ENCODE measurements around the gene SOX10.

SOX10 gene

DNA sequence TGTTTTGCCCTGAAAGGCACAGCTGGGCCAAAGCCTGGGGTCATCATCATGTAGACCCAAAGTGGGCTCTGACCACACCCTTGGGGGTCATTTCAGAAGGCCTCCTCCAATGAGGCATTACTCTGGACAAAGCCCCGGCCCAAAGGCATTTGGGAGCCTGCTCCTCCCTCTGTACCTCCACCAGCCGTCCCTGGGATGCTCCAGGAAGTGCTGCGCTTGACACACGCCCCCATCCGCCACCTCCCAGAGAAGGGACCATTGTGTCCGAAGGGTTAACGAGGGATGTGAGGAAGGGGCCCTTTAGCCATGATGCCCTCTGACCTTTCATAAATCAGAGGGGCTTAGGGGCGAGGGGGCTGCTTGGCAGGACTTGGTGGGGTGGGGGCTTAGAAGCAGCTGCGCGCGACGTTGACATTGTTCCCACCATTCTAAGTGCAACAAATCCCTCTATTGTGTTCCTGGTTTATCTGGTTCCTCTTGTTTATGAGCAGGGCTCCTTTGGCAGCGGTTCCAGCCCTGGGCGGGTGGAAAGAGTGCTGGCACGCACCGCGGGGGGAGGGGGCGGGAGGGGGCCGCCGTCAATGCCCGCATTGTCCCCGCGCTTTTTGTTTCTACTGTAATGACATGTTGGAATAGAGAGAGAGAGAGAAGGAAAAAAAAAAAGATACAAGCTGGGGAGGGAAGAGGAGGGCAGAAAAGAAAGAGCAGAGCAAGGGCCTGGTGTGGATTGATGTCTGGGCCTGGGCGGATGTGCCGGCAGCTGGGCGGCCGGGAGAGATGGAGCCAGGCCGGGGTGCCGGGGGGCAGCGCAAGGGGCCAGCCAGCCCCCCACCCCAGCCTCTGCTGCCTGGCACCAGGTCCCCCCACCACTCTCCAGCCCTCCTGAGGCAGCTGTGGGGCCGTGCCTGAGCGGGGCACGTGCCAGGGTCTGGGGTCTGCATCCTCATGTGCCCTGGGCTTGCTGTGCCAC, 32.1 kb upstream of the SOX10 start:
- H3K4me1 ChIP-seq (ENCODE audit: control insufficient read depth in 1 of 2, insufficient read depth in 2 of 2, low read length in 2 of 2) = peaks cover 7 to 13% of the 10 kb centered on the region in 2 donors
- H3K9me3 ChIP-seq (ENCODE audit: control insufficient read depth in 1 of 2, low read length in 2 of 2) = no peaks in the 10 kb centered on the region
- no peaks in the 10 kb centered on the region for H3K27me3 ChIP-seq (ENCODE audit: control insufficient read depth in 1 of 2, insufficient read depth in 2 of 2, low read length in 2 of 2)
- H3K27ac ChIP-seq (ENCODE audit: low read depth, low read length) = peak overlapping the region; percentile 20
- H3K36me3 ChIP-seq (ENCODE audit: control insufficient read depth in 1 of 2, insufficient read depth in 2 of 2, low read length in 2 of 2) = no peaks in the 10 kb centered on the region
- H3K9ac ChIP-seq (ENCODE audit: low read depth in 1 of 2, low read length in 2 of 2) = no peak overlapping the region
- peak overlapping the region; percentile 28 to 32 for H3K4me3 ChIP-seq (ENCODE audit: low read depth in 1 of 2, low read length in 2 of 2)

DNA sequence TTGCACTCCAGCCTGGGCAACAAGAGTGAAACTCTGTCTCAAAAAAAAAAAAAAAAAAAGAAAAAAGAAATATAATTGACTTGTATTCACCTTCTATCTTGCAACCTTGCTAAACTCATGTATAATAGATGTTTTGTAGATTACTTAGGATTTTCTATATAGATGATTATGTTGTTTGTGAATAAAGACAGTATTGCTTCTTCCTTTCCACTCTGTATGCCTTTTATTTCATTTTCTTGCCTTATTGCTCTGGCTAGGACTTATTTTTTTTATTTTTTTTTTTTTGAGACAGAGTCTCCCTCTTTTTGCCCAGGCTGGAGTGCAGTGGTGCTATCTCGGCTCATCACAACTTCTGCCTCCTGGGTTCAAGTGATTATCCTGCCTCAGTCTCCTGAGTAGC, 29.7 kb upstream of the SOX10 start:
- peaks cover 7 to 13% of the 10 kb centered on the region in 2 donors for H3K4me1 ChIP-seq (ENCODE audit: control insufficient read depth in 1 of 2, insufficient read depth in 2 of 2, low read length in 2 of 2)
- no peak overlapping the region for H3K27ac ChIP-seq (ENCODE audit: low read depth, low read length)
- no peaks in the 10 kb centered on the region for H3K36me3 ChIP-seq (ENCODE audit: control insufficient read depth in 1 of 2, insufficient read depth in 2 of 2, low read length in 2 of 2)
- no peak overlapping the region for H3K9ac ChIP-seq (ENCODE audit: low read depth in 1 of 2, low read length in 2 of 2)
- no peaks in the 10 kb centered on the region for H3K9me3 ChIP-seq (ENCODE audit: control insufficient read depth in 1 of 2, low read length in 2 of 2)
- no peaks in the 10 kb centered on the region for H3K27me3 ChIP-seq (ENCODE audit: control insufficient read depth in 1 of 2, insufficient read depth in 2 of 2, low read length in 2 of 2)
- H3K4me3 ChIP-seq (ENCODE audit: low read depth in 1 of 2, low read length in 2 of 2) = no peak overlapping the region

DNA sequence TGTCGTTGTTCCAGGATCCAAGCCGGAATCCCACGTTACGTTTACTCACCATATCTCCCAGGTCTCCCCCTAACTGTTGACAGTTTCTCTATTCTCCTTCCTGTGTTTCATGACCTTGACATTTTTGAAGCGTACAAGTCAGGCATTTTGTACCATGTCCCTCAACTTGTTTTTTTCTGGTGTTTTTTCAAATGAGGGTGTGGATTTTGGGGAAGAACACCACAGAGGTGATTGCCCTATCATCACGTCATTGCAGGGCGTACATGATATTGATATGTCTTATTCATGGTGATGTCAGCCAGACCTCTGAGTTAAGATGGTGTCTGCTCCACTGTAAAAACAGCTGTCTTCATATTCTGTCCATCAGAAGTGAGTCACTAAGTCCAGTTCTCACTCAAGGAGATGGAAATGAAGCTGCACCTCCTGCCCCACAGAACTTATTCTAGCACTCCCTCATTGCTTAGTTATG, 28.3 kb upstream of the SOX10 start:
- H3K36me3 ChIP-seq (ENCODE audit: control insufficient read depth in 1 of 2, insufficient read depth in 2 of 2, low read length in 2 of 2) = no peaks in the 10 kb centered on the region
- no peak overlapping the region for H3K27ac ChIP-seq (ENCODE audit: low read depth, low read length)
- H3K9ac ChIP-seq (ENCODE audit: low read depth in 1 of 2, low read length in 2 of 2) = no peak overlapping the region

DNA sequence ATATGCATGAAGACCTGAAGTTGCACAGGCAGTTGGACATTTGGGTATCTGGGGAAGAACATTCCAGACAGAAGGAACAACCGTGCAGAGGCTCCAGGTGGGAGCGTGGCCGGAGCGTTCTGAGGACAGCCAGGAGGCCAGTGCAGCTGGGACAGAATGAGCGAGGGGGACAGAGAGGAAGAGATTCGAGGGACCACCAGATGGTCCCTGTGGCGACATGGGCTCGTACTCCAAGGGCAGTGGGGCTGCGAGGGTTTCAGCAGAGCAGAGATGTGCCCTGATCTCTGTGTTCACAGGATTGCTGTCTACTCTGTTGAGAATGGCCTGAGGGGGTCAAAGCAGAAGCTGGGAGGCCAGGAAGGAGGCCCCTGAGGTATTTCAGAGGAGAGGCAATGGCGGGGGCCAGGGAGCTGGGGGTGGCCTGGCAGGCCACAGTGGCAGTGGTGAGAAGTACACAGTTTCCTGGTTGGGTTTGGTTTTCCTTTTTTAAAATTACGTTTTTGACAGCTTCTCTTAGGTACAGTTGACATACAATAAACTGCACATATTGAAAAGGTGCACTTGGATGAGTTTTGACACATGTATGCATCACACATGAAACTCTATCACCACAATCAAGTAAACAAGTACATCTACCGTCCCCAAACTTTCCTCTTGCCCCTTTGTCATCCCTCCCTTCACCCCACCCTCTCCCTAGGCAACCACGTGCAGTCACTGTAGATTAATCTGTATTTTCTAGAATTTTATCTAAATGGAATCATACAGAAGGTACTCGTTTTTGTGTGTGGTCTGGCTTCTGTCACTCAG, 24.8 kb upstream of the SOX10 start:
- H3K9ac ChIP-seq (ENCODE audit: low read depth in 1 of 2, low read length in 2 of 2) = no peak overlapping the region
- no peaks in the 10 kb centered on the region for H3K9me3 ChIP-seq (ENCODE audit: control insufficient read depth in 1 of 2, low read length in 2 of 2)
- no peak overlapping the region for H3K4me3 ChIP-seq (ENCODE audit: low read depth in 1 of 2, low read length in 2 of 2)
- no peaks in the 10 kb centered on the region for H3K27me3 ChIP-seq (ENCODE audit: control insufficient read depth in 1 of 2, insufficient read depth in 2 of 2, low read length in 2 of 2)
- no peaks in the 10 kb centered on the region for H3K4me1 ChIP-seq (ENCODE audit: control insufficient read depth in 1 of 2, insufficient read depth in 2 of 2, low read length in 2 of 2)
- no peak overlapping the region for H3K27ac ChIP-seq (ENCODE audit: low read depth, low read length)
- H3K36me3 ChIP-seq (ENCODE audit: control insufficient read depth in 1 of 2, insufficient read depth in 2 of 2, low read length in 2 of 2) = no peaks in the 10 kb centered on the region

More for the DNA sequence above, 28.3 kb upstream of the SOX10 start:
- peaks cover 7 to 10% of the 10 kb centered on the region in 2 donors for H3K4me1 ChIP-seq (ENCODE audit: control insufficient read depth in 1 of 2, insufficient read depth in 2 of 2, low read length in 2 of 2)
- H3K4me3 ChIP-seq (ENCODE audit: low read depth in 1 of 2, low read length in 2 of 2) = no peak overlapping the region
- no peaks in the 10 kb centered on the region for H3K27me3 ChIP-seq (ENCODE audit: control insufficient read depth in 1 of 2, insufficient read depth in 2 of 2, low read length in 2 of 2)
- no peaks in the 10 kb centered on the region for H3K9me3 ChIP-seq (ENCODE audit: control insufficient read depth in 1 of 2, low read length in 2 of 2)

GRCh38 chr22:38007330-38007902, 23.1 kb upstream of the SOX10 start:
- no peaks in the 10 kb centered on the region for H3K4me1 ChIP-seq (ENCODE audit: control insufficient read depth in 1 of 2, insufficient read depth in 2 of 2, low read length in 2 of 2)
- no peaks in the 10 kb centered on the region for H3K36me3 ChIP-seq (ENCODE audit: control insufficient read depth in 1 of 2, insufficient read depth in 2 of 2, low read length in 2 of 2)
- no peaks in the 10 kb centered on the region for H3K9me3 ChIP-seq (ENCODE audit: control insufficient read depth in 1 of 2, low read length in 2 of 2)
- H3K4me3 ChIP-seq (ENCODE audit: low read depth in 1 of 2, low read length in 2 of 2) = no peak overlapping the region
- no peak overlapping the region for H3K9ac ChIP-seq (ENCODE audit: low read depth in 1 of 2, low read length in 2 of 2)
- no peaks in the 10 kb centered on the region for H3K27me3 ChIP-seq (ENCODE audit: control insufficient read depth in 1 of 2, insufficient read depth in 2 of 2, low read length in 2 of 2)
- no peak overlapping the region for H3K27ac ChIP-seq (ENCODE audit: low read depth, low read length)

GRCh38 chr22:38006906-38007305, 22.6 kb upstream of the SOX10 start:
- H3K27me3 ChIP-seq (ENCODE audit: control insufficient read depth in 1 of 2, insufficient read depth in 2 of 2, low read length in 2 of 2) = no peaks in the 10 kb centered on the region
- H3K27ac ChIP-seq (ENCODE audit: low read depth, low read length) = no peak overlapping the region
- H3K36me3 ChIP-seq (ENCODE audit: control insufficient read depth in 1 of 2, insufficient read depth in 2 of 2, low read length in 2 of 2) = no peaks in the 10 kb centered on the region
- H3K4me3 ChIP-seq (ENCODE audit: low read depth in 1 of 2, low read length in 2 of 2) = no peak overlapping the region
- no peak overlapping the region for H3K9ac ChIP-seq (ENCODE audit: low read depth in 1 of 2, low read length in 2 of 2)
- no peaks in the 10 kb centered on the region for H3K9me3 ChIP-seq (ENCODE audit: control insufficient read depth in 1 of 2, low read length in 2 of 2)
- H3K4me1 ChIP-seq (ENCODE audit: control insufficient read depth in 1 of 2, insufficient read depth in 2 of 2, low read length in 2 of 2) = no peaks in the 10 kb centered on the region

- no peak overlapping the region for H3K27ac ChIP-seq (ENCODE audit: low read depth, low read length)
- no peaks in the 10 kb centered on the region for H3K4me1 ChIP-seq (ENCODE audit: control insufficient read depth in 1 of 2, insufficient read depth in 2 of 2, low read length in 2 of 2)
- H3K4me3 ChIP-seq (ENCODE audit: low read depth in 1 of 2, low read length in 2 of 2) = no peak overlapping the region
- no peaks in the 10 kb centered on the region for H3K36me3 ChIP-seq (ENCODE audit: control insufficient read depth in 1 of 2, insufficient read depth in 2 of 2, low read length in 2 of 2)
- no peak overlapping the region for H3K9ac ChIP-seq (ENCODE audit: low read depth in 1 of 2, low read length in 2 of 2)
- H3K27me3 ChIP-seq (ENCODE audit: control insufficient read depth in 1 of 2, insufficient read depth in 2 of 2, low read length in 2 of 2) = no peaks in the 10 kb centered on the region
- no peaks in the 10 kb centered on the region for H3K9me3 ChIP-seq (ENCODE audit: control insufficient read depth in 1 of 2, low read length in 2 of 2)
These were observed 21.6 kb upstream of the SOX10 start for GRCh38 chr22:38005943-38006342.

DNA sequence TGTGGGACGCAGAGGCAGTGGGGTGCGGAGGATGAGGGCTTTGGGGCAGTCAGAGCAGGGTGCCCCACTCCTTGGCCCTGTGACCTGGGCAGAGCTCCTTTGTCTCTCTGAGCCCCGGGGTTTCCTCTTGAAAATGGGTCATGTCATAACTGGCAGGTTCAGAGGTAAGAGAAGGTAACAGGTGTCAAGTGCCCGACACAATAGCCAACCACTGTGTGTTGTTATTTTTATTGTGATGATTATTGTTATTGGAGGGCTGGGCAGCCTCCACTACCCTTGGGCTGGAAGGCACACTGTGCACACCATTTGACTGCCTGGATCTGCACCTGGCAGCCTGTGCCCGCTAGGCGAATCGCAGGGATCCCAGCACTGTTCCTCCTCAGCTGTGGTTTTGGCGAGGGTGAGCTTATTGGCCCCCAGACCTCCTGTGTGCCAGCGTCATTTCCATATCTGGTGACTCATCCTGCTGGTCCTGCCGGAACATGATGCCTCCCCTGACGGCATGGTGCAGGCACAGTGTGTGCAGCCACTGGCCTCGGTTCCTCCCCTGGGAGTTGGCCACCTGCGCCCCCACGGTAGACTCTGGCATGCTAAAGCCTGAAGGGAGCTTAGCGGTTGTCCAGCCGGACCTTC, 15.4 kb upstream of the SOX10 start:
- no peaks in the 10 kb centered on the region for H3K9me3 ChIP-seq (ENCODE audit: control insufficient read depth in 1 of 2, low read length in 2 of 2)
- no peaks in the 10 kb centered on the region for H3K36me3 ChIP-seq (ENCODE audit: control insufficient read depth in 1 of 2, insufficient read depth in 2 of 2, low read length in 2 of 2)
- H3K9ac ChIP-seq (ENCODE audit: low read depth in 1 of 2, low read length in 2 of 2) = no peak overlapping the region
- H3K27me3 ChIP-seq (ENCODE audit: control insufficient read depth in 1 of 2, insufficient read depth in 2 of 2, low read length in 2 of 2) = no peaks in the 10 kb centered on the region
- H3K27ac ChIP-seq (ENCODE audit: low read depth, low read length) = no peak overlapping the region
- no peaks in the 10 kb centered on the region for H3K4me1 ChIP-seq (ENCODE audit: control insufficient read depth in 1 of 2, insufficient read depth in 2 of 2, low read length in 2 of 2)
- no peak overlapping the region for H3K4me3 ChIP-seq (ENCODE audit: low read depth in 1 of 2, low read length in 2 of 2)

DNA sequence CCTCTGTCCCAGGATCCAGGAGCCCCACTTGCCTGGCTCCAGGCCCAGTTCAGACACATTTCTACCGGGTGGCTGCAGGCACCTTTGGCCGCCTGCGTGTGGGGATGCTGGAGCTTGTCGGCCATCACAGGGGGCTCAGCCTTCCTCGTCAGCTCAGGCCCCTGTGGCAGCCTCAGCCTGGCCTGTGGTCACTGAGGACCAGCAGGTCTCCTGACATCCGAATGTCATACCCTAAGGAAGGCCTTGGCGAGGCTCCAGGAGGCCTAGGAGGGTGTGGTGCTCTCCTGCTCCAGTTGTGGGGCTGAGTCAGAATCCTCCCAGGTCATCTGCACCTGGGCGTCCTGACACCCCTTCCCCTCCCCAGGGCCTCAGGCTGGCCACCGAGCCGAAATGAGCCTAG, 14.9 kb upstream of the SOX10 start:
- H3K9ac ChIP-seq (ENCODE audit: low read depth in 1 of 2, low read length in 2 of 2) = no peak overlapping the region
- H3K4me3 ChIP-seq (ENCODE audit: low read depth in 1 of 2, low read length in 2 of 2) = no peak overlapping the region
- H3K36me3 ChIP-seq (ENCODE audit: control insufficient read depth in 1 of 2, insufficient read depth in 2 of 2, low read length in 2 of 2) = no peaks in the 10 kb centered on the region
- H3K27me3 ChIP-seq (ENCODE audit: control insufficient read depth in 1 of 2, insufficient read depth in 2 of 2, low read length in 2 of 2) = no peaks in the 10 kb centered on the region
- no peaks in the 10 kb centered on the region for H3K4me1 ChIP-seq (ENCODE audit: control insufficient read depth in 1 of 2, insufficient read depth in 2 of 2, low read length in 2 of 2)
- H3K9me3 ChIP-seq (ENCODE audit: control insufficient read depth in 1 of 2, low read length in 2 of 2) = no peaks in the 10 kb centered on the region
- H3K27ac ChIP-seq (ENCODE audit: low read depth, low read length) = no peak overlapping the region

Measured in duodenal mucosa (tissue), 2 donors.